HG03066 (cell line): ENCODE results near the gene AQP3.
"Not testable (repeated sequence)": the region's sequence is repeated elsewhere in the genome, so short reads cannot be mapped to it uniquely, and the experiment has no call there.

Experiments
- ATAC-seq: cut with Tn5 transposase; IDR thresholded peaks from one replicate; pipeline ENCODE4 v1.9.1; 2021; ENCODE audit warnings: low read depth; ENCODE audit not compliant: unreplicated experiment

Gene AQP3

DNA sequence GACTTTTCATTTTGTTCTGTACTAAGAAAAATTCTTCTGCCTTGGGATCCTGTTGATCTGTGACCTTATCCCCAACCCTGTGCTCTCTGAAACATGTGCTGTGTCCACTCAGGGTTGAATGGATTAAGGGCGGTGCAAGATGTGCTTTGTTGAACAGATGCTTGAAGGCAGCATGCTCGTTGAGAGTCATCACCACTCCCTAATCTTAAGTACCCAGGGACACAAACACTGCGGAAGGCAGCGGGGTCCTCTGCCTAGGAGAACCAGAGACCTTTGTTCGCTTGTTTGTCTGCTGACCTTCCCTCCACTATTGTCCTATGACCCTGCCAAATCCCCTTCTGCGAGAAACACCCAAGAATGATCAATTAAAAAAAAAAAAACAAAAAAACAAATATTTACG is 23.4 kb downstream of the AQP3 start:
- not testable (repeated sequence) for ATAC-seq

DNA sequence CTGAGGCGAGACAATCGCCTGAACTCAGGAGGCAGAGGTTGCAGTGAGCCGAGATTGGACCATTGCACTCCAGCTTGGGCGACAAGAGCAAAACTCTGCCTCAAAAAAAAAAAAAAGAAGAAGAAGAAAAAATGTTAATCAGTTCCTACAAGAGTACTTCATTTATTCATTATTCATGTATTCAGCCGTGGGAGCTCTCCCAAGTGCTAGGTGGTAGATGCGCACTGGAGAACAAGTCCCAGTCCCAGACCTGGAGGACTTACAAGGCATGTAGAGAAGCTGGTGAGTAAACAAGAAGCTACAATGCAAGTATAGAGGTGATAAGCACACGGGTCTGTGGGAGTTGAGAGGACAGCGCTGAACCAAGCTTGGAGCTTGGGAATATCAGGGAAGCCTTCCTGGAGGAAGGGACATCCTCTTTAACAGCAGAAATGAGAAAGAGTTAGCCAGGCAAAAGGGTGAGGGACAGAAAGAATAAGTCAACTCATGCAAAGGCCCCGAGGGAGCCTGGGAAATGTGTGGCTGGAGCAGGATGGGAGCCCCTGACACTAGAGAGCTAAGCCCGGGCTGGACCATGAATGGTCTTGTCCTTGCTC is 27.6 kb downstream of the AQP3 start:
- ATAC-seq, result no peak

DNA sequence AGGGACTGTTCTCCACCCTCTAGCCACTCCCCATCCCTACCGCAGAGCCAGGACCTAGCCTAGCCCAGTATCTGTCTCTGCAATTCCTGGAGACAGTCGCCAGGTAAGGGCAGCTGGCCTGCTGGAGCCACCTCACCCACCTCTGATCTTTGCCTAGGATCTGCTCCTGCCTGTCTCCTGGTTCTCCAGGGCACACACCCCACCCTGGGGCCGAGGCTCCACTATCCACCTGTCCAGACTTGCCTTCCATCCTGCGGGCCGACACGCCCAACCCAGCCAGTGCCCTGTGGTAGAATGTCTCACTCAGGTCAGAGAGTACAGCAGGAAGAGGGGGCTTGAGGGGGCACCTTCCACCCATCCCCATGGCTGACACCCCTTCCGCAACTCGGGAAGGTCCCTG is 29.3 kb downstream of the AQP3 start:
- ATAC-seq, result no peak

DNA sequence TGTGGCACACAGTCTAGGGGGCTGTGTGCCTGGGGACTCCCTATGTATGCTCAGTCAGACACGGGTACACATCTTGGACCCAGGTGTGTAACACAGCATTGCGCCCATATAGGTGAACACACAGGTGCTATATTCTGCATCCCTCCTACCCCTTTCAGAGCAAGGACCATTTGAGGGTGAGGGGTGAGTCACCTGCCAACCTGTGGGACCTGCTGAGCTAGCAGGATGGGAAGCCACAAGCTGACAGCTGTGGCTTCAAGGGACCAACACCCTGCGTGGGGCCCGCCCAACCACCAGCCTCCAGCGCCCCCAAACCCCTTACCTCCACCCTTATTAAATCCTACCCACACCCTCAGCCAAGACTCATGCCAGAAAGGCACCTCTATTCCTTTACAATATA is 30.4 kb downstream of the AQP3 start:
- no peak for ATAC-seq

DNA sequence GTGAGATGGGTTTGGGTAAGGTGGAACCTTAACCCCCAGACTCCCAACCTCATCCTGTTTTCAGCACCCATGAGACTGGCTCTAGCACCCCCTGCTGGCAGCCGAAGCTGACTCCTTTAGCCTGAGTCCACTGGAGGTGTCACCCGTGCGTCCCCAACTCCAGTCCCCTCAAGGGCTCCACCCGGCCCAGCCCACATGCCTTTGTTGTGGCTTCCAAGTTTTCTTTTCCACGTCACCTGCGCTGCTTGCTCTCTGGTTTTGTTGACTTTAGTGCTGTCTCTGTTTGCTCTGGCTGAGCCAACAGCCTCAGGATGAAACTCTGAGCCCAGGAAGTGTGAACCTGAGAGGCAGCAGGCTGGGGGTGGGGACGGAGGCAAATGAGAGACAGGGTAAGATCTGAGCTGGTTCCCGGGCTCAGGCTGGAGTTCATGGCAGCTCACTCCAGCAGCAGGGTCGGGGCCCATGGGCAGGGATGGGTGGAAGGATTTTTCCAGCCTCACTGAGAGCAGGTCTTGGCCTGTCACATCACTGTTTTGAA is 31.8 kb downstream of the AQP3 start:
- no peak for ATAC-seq

DNA sequence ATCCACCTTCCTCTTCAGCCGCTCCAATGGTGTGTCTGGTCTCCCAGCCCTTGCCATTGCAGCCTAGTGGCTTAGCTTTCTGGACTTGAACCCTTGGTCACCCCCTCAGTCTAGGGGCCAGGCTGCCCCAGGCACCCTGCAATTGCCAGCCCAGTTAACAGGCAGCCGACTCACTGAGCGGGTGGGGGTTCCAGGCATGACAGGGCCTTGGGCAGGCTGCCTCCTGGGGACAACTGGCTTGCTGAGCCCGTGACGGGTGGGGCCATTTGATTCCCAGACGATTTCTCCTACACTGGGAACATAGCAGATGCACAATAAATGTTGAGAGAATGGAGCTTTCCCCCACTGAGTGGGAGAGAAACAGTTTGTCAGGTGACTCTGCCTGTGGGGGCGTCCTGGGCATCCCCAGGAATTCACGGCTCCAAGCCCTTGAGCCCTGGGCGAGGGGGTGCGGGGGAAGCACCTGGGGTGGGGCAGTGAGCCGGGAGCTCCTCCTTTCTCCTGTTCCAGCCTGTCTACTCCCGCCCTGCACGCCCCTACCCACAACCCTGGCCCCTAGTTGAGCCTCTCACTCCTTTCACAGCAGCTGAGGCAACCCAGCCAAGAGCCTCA is 32.4 kb downstream of the AQP3 start:
- ATAC-seq, result no peak

DNA sequence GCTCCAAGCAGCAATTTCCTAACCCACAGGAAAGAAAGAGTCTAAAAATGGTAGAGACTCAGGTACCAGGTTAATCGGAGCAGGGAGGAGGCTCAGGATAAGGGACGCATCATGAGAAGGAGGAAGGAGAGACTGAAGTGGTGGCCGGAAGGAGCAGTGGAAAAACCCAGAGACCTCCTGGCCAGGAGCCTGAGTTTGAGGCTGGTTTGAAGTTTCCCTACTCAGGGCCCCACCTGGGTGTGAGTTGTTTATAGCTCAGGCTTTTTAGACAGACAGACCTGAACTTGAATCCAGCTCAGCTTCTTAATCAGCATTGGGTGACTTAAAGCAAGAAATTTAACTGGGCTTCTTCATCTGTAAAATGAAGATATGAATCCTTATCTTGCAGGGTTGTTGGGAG is 33.1 kb downstream of the AQP3 start:
- ATAC-seq, result no peak

DNA sequence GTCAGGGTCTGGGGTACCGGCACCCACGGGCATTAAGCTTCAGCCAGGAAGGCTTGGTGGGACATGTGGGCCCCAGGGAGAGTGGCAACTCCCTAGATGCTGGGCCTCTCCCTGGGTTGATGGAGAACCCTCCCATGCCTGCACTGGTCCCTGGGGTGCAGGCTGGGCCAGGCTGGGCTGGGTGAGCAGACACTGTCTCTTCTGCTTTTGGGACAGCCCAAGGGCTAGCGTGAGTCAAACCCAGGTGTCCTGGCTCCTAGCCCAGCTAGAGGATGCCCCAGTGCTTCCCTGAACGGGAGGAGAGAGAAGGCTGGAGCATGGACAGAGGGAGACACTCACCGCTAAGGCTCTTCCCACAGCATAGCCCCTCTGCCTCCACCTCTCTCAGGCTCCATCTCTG is 39.3 kb downstream of the AQP3 start:
- ATAC-seq, result no peak

DNA sequence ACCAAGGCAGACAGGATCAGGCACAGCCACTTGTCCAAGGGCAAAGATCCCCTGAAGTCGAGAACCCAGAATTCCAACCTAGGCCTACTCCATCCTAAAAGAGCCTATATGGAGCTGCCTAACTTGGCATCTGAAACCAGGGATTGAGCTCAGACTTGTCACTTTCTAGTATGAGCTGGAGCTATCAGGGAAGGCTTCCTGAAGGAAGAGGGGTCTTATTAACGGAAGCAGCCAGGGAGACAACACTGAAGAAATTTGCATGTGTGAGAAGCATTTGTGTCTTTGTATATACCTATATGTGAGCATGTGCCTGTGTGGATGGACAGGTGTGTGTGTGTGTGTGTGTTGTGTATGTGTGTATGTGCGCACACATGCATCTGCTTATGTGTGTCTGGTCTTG is 40.3 kb downstream of the AQP3 start:
- no peak for ATAC-seq

DNA sequence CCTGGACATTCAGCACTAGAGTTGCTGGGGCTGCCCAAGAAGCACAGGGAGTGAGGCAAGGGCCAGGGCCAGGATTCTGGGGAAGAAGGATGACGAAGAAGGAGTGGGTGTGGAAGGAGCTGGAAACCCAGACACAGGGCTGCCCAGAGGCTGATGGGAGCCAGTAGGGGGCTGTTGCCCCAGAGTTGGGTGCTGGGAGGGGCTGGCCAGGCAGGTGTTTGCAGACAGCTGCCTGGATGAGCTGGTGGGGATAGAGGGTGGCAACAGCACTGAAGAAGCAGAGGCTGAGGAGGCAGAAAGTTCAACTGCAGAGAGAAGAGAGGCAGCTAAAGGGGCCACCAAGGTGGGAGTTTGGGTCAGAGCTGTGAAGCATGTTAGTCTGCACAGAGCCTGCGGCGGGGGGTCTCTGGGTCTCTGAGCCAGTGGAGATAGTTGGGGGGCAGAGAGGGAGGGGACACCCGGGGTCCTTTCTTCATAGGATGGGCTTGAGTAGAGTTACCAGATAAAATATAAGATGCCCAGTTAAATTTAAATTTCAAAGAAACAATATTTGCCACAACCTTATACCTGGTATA is 42.5 kb downstream of the AQP3 start:
- ATAC-seq, result no peak

DNA sequence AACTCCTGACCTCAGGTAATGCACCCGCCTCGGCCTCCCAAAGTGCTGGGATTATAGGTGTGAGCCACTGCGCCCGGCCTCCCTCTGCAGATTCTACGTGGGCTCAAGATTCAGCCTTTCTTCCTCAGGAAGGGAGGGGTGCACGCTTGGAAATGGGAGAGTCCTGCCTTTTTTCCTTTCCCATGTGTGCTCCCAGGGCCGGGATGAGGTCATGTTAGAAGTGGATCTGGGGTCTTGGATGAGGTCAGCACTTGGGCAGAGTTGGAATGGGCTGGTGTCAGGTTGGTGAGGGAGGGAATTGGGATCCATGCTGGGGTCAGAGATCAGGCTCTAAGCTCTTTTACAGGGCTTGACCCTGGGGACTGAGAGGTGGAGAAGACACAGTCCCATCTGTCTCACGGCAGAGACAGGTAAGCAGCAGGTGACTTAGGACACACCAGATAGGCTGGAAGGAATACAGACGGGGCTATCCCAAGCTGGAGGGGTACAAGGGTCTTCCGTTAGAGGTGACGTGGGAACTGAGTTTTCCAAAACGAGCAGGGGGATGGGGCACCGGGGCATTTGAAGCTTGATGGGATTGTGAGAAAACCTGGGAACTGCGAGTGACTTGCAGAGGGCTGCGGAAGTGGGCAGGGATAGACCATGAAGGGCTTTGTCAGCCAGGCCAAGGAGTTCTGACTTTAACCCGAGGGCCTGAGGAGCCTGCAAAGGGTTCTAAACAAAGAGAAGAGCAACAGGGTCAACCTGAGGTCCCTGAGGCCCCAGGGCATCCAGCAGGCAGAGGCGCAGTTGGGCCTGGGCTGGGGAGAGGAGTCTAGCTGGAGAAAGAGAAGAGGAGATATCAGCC is 43.2 kb downstream of the AQP3 start:
- ATAC-seq, result no peak

DNA sequence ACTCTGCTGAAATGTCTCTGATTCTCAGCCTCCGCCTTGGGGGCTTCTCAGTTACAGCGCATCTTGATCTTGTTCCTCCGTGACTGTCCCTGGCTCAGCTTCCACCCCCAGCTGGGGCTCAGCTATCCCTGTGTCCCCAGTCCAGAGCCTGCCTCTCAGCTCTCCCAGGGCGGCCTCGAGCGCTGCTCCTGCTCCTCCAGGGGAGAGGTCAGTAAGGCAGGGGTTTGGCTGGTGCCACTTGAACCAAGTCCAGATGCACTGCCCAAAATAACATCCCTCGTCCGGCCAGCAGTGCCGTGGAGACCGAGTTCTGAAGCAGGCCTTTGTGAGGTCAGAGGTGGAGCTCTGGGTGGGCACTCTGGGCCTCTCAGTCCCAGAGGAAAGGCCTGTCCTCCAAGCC is 45.0 kb downstream of the AQP3 start, which contains the start of gene AQP7:
AQP7 (minus strand) TSS at position 198 of the 400 bp plus-strand sequence. CDS start 1,306 bp downstream, outside the sequence.
- not testable (repeated sequence) for ATAC-seq

DNA sequence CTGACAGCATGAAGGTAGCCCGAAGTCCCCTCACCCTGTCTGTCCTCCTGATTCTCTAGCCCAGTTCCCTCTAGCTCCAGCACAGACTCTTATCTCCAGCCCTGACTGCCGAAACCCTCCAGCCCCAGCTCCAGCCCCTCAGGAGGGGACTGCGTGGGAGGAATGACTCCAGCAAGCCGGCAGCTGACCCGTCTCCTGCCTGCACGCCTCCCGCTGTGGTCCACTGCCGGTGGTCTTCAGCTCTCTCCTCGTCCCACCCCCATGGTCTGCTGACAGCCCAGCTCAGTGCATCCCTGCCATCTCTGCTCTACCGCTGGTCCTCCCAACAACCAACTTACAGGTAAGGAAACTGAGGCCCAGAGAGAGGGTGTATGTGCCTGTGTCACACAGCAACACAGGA is 45.6 kb downstream of the AQP3 start:
- not testable (repeated sequence) for ATAC-seq

DNA sequence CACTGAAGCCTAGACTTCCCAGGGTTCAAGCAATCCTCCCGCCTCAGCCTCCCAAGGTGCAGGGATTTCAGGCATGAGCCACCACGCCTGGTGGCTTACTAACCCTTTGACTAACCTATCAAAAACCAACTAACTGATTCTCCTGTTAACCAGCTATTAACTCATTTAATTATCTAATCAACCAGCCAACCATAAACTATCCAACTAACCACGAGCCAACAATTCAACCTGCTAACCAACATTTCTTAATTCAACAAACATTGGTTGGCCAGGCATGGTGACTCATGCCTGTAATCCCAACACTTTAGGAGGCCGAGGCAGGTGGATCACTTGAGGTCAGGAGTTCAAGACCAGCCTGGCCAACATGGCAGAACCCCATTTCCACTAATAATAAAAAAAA is 48.3 kb downstream of the AQP3 start:
- ATAC-seq, result not testable (repeated sequence)

DNA sequence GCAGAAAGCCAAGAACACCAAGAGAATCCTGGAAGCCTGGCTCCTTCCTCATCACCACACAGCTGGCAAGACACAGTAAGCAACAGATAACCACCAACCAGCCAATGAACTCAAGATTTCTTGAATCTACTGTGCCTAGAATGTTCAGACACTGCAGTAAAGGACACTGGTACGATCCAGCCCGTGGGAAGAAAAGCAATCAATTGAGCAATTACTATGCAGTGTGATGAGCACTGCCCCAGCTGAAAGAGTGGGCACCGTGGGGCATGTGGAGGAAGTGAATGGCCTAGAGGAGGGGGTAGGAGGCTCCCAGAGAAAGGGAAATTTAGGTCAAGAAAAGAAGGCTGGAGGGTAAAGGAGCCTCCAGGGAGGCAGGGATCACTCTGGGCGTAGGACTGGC is 49.6 kb downstream of the AQP3 start:
- ATAC-seq, result not testable (repeated sequence)

DNA sequence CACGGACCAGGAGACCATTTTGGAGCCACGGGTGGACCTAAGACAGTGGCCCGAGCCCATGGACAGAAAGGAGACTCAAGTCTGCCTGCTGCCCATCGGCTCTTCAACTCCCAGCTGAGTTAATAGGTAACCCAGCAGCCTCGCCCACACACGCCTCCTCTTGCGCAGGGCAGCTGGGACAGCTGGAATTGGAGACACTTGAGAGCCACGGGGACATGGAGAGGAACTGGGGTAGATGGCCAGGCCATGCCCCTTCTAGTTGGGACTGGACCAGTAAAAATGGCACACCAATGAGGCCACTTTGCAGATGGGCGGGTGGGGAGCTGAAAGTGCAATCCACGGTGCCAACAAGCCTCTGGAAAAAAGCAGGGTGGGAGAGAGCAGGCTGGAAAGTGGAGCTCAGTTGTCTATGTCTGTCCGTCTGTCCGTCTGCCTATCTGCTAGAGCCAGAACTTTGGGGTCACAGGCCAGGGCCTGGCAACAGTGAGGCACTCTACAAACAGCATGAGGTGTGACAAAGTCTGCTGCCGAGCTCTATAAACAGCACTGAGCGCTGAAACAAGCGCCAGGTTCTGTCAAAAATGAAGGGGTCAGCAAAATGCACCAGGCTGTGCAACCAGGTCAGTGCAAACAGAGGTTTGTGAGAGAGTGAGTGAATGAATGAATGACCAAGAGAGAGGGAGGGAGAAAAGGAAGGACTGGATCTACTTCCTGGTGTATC is 52.1 kb downstream of the AQP3 start:
- not testable (repeated sequence) for ATAC-seq

DNA sequence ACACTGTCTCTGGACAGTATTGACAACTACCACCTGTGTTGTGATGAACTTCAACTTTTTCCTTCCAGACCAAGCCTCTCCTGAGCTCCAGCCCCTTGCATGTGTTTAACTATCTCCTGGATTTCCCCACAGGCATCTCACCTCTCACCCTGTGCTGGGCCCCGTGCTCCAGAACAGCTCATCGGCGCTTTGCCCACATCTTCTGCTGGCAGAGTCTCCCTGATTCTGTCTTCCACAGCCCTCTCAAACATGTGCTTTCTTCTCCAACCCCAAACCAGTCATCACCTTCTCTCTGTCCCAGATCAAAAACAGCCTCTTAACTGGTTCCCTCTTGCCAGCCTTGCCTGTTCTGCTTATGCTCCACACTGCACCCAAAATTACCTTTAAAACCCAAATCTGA is 53.4 kb downstream of the AQP3 start:
- ATAC-seq, result not testable (repeated sequence)

DNA sequence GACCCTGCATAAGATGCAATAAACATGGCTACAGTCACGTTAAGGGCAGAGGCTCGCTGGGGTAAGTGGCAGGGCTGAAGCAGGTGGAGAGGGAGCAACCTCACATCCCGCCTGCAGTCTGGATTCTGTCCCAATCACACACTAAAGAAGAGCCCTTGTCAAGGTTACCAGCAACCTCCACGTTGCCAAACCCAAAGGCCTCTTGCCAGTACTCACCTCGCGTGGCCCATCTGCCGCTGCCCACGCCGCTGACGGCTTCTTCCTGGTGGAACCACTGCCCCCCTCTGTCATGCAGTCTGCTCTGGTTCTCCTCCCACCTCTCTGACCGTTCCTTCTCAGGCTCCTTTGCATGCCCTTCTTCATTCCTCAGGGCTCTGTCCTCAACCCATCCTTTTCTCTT is 53.8 kb downstream of the AQP3 start:
- ATAC-seq, result no peak

DNA sequence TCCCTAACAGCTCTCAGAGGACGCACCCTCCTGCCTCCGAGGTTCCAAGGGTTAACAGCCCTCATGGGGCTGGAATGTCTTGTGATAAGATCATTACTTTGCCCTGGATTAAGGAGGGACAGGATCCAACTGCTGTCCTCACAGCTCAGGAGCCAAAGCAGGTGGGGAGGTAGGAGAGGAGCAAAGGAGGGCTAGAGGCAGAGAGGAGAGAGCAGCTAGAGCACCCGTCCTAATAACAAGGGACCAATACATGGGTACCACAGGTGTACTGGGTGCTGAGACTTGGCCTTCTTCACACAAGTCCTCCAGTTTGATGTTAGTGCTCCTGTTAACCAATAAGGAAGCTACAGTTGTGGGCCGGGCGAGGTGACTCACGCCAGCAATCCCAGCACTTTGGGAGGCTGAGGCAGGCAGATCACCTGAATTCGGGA is 54.8 kb downstream of the AQP3 start:
- ATAC-seq, result not testable (repeated sequence)
